GM12878 (cell line): ENCODE data around the gene H1-8. TPM values are rescaled to one million over a fixed set of nuclear protein-coding genes. Genes with fewer than 3 reads are reported as not detected.
A peak's percentile ranks its signal among the peaks of the same experiment; 100 is the strongest.

Experiments used
- ATAC-seq: fragments of 200-7000 bp; cut with Tn5 transposase; 3 replicates; pipeline ENCODE4 v1.9.1; 2020; ENCODE audit warnings: mild to moderate bottlenecking, moderate library complexity
- BruUV-seq: library from RNA; stranded (reverse); fragments of 400-500 nt; replicated peaks from 2 replicates; lab custom pipeline; 2021; lab: Mats Ljungman, UMichigan
- CTCF ChIA-PET: fragments of 300-600 bp; sonication (Branson Sonifier 250); formaldehyde crosslinking; extraction: SDS; loops from one replicate; lab custom pipeline; 2021; ENCODE audit warnings: inconsistent platforms; lab: Yijun Ruan, JAX
- POLR2A ChIA-PET: fragments of 350-600 bp; formaldehyde crosslinking; extraction: SDS; loops from one replicate; lab custom pipeline; 2021; ENCODE audit warnings: inconsistent platforms; lab: Charles Lee
- RAD21 ChIA-PET: fragments of 300-600 bp; sonication (Branson Sonifier 250); formaldehyde crosslinking; loops from one replicate; lab custom pipeline; 2023; ENCODE audit warnings: antibody characterized with exemption; ENCODE audit not compliant: unreplicated experiment; lab: Charles Lee
- SMC1A ChIA-PET: fragments of 300-600 bp; sonication (Branson Sonifier 250); formaldehyde crosslinking; loops from one replicate; lab custom pipeline; 2023; ENCODE audit not compliant: unreplicated experiment, uncharacterized antibody; lab: Charles Lee
- DNase-seq: peaks from one replicate; pipeline ENCODE4 v3.0.0-alpha.2; 2011; ENCODE audit warnings: low read depth, low spot score
- FAIRE-seq: peaks from 3 replicates; lab custom pipeline; 2011; peaks lifted over from hg19 to GRCh38; lab: Jason Lieb, UNC
- H2AFZ ChIP-seq: 2 replicates; pipeline ENCODE4 v1.6.0; 2011; ENCODE audit warnings: low read depth, low read length, control low read depth; ENCODE audit not compliant: control insufficient read depth
- H3K27ac ChIP-seq: 2 replicates; pipeline ENCODE4 v1.5.1; 2011; ENCODE audit warnings: control low read depth; ENCODE audit not compliant: control insufficient read depth, insufficient read depth
- H3K27me3 ChIP-seq, 2 experiments: replicated peaks in 1 of 2; 2 replicates each; pipeline versions ENCODE4 v1.6.0 to v1.6.1; 2011; ENCODE audit warnings: low read length in 1 of 2; ENCODE audit not compliant: control insufficient read depth in 2 of 2, insufficient read depth in 2 of 2
- H3K36me3 ChIP-seq, 2 experiments: 2 replicates each; pipeline ENCODE4 v1.5.1; 2011; ENCODE audit warnings: low read length in 1 of 2; ENCODE audit not compliant: control insufficient read depth in 2 of 2, insufficient read depth in 2 of 2
- H3K4me1 ChIP-seq: 2 replicates; pipeline ENCODE4 v1.6.1; 2011; ENCODE audit warnings: mild to moderate bottlenecking, low read length, moderate library complexity, mixed read lengths; ENCODE audit not compliant: control insufficient read depth, insufficient read depth
- H3K4me2 ChIP-seq: 2 replicates; pipeline ENCODE4 v1.6.0; 2011; ENCODE audit warnings: control low read depth; ENCODE audit not compliant: control insufficient read depth, insufficient read depth
- H3K4me3 ChIP-seq: fragments of 200-600 bp; sonication (generic); 2 replicates; pipeline ENCODE4 v1.5.1; 2016
- H3K79me2 ChIP-seq: 2 replicates; pipeline ENCODE4 v1.6.0; 2011; ENCODE audit warnings: low read length; ENCODE audit not compliant: control insufficient read depth, insufficient read depth
- H3K9ac ChIP-seq: 2 replicates; pipeline ENCODE4 v1.8.0; 2011; ENCODE audit warnings: low read length, control low read depth, mixed read lengths; ENCODE audit not compliant: control insufficient read depth, insufficient read depth
- H3K9me3 ChIP-seq: replicated peaks from 3 replicates; pipeline ENCODE4 v1.5.1; 2011; ENCODE audit warnings: mild to moderate bottlenecking, low read length; ENCODE audit not compliant: control insufficient read depth, insufficient read depth
- H4K20me1 ChIP-seq: 2 replicates; pipeline ENCODE4 v1.6.0; 2011; ENCODE audit not compliant: control insufficient read depth, insufficient read depth
- DPF2 ChIP-seq: fragments of 450-650 bp; IDR thresholded peaks from 2 replicates; pipeline ENCODE4 v1.6.1; 2017; ENCODE audit warnings: mild to moderate bottlenecking
- NR2F1 ChIP-seq: fragments of 450-650 bp; conservative IDR thresholded peaks from 2 replicates; pipeline ENCODE4 v1.6.1; 2017; ENCODE audit warnings: mild to moderate bottlenecking
- SREBF1 ChIP-seq: IDR thresholded peaks from 2 replicates; pipeline ENCODE4 v1.6.1; 2012; ENCODE audit warnings: mild to moderate bottlenecking, low read length
- ZNF592 ChIP-seq: fragments of 450-650 bp; IDR thresholded peaks from 2 replicates; pipeline ENCODE4 v1.6.1; 2017; ENCODE audit warnings: mild to moderate bottlenecking, moderate library complexity
- WGBS: methylation state at CpG from one replicate; pipeline ENCODE4 v1.1.6; 2016; ENCODE audit warnings: low lambda C conversion rate; ENCODE audit not compliant: insufficient replicate concordance, insufficient coverage; ENCODE audit errors: missing lambda C conversion rate; 5-methylcytosine and 5-hydroxymethylcytosine counted together
- in situ Hi-C: fragments of 300-500 bp; cut with MboI; formaldehyde crosslinking; loops from 9 replicates; pipeline ENCODE4 v1.14.3; 2018; ENCODE audit warnings: mixed read lengths
- intact Hi-C: fragments of 100-400 bp; cut with micrococcal nuclease; formaldehyde crosslinking; loops from one replicate; pipeline ENCODE4 v1.14.2; 2022; ENCODE audit not compliant: unreplicated experiment
- polyA plus RNA-seq, 11 experiments: library from polyadenylated mRNA; depleted of rRNA in 4 of 11; unstranded in 6 of 11; stranded (reverse) in 5 of 11; fragments of >200 nt; fragmentation: Nextera tagmentation in 4 of 11; fragmentation: Illumina TruSeq in 1 of 11; extraction: Ambion mirVana in 4 of 11; extraction: Trizol in 1 of 11; gene quantifications; 1 replicate in 1 of 11; 2 replicates in 10 of 11; pipeline versions ENCODE4 v1.2.1 to v1.2.3, GENCODE V29; 2011 to 2016; ENCODE audit warnings: inconsistent platforms in 2 of 11, missing spikeins in 2 of 11, low read depth in 1 of 11
- total RNA-seq, 4 experiments: library from RNA; depleted of rRNA in 3 of 4; stranded (reverse); fragments of >200 nt in 3 of 4; fragmentation: Illumina TruSeq in 1 of 4; extraction: Trizol in 1 of 4; gene quantifications; 2 replicates each; pipeline versions ENCODE4 v1.2.1 to v1.2.3, GENCODE V29; 2013 to 2021

The H1-8 gene
- total and polyA plus RNA-seq, 10 of the 15 experiments (the other 5 are each of a cell fraction or from before 2014, with no cell fraction given), result not detected

- no peak for FAIRE-seq
These were observed 12.8 kb downstream of the H1-8 start for GRCh38 chr3:129555616-129556357.

More at GRCh38 chr3:129555616-129556357, 12.8 kb downstream of the H1-8 start:
- Histone ChIP-seq H4K20me1 (no peaks in the 10 kb centered on the region), H3K27ac (no peak overlapping the region), H3K4me2 (no peak overlapping the region), H3K4me1 (no peaks in the 10 kb centered on the region), H3K27me3 (peaks cover 2 to 7% of the 10 kb centered on the region in 2 experiments; a peak in 3 of 4 replicates), H3K9me3 (no peaks in the 10 kb centered on the region), H2AFZ (no peak overlapping the region), H3K4me3 (no peak overlapping the region), H3K9ac (no peak overlapping the region), H3K36me3 (no peaks in the 10 kb centered on the region), H3K79me2 (no peaks in the 10 kb centered on the region)
- ChIA-PET RAD21 (no interaction called here), SMC1A (interaction anchor here (0.9 kb wide), 1 partner anchor 21 kb away, joined by 4 read pairs; no protein-coding TSS in a partner anchor), CTCF (interaction anchor here (3.9 kb wide), 1 partner anchor 66 kb away, joined by 15 read pairs; no protein-coding TSS in a partner anchor), POLR2A (no interaction called here)
- DNase-seq, result no peak
- no TSS peak for BruUV-seq
- in situ Hi-C loops, result no loop called here
- TF ChIP-seq DPF2, result 0 out of 2 replicates have a peak, but pooled peaks have one; percentile 35
- no peak for TF ChIP-seq SREBF1
- TF ChIP-seq ZNF592, result no peak
- TF ChIP-seq NR2F1, result peak; percentile 55
- ATAC-seq, result peak; percentile 47
- intact Hi-C loops, result no loop called here
- 14% methylated on average over 16 of the region's 18 CpGs for WGBS
